ENCODE results near the gene TECPR2. TPM values are rescaled to one million over a fixed set of nuclear protein-coding genes. Genes with fewer than 3 reads are reported as not detected.

TECPR2 gene
- total RNA-seq, 4 donors from 2014 or later, result 14.1 to 43.1 (median 23.8) TPM

DNA sequence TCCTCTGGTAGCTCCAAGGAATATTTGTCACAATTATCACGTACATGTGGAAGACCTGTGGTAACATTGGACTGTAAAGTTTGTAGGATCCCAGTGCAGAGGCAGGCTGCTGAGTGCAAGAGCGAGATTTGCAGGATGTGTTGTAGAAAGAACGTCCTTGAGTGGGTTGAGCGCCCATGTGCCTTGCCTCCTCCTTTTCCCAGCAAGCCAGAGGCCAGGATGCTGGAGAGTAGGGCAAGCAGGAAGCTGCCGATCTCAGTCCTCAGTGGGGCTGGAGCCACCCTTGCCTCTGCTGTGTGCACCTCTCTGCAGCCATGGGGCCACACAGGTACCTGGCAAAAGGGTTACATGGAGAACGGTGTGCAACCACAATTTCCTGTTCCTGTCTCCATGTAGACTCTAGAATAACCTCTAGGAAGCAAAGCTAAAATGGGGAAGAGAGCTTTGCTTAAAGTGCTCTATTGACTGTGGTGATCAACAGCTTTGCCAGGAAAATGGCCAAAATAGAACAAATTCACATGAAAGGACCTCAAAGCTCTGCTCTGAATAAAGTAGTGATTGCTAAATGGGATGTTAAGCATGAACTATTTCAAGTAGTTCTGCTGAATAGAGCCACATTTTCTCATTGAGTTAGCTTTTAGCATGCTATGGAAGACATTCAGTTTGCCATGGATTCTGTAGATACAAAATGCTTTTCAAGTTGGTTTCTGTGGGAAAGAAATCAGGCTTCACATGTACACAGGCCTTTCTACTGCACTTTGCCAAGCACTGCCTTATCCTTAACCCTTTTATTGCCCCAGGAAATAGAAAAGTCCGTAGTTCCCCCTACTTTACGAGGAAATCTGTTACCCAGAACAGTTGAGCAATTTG, 109.4 kb downstream of the TECPR2 start:
- TF ChIP-seq POLR2A (IDR thresholded peaks at IDR 0.05), result no peak
- TF ChIP-seq, protein P1, sequence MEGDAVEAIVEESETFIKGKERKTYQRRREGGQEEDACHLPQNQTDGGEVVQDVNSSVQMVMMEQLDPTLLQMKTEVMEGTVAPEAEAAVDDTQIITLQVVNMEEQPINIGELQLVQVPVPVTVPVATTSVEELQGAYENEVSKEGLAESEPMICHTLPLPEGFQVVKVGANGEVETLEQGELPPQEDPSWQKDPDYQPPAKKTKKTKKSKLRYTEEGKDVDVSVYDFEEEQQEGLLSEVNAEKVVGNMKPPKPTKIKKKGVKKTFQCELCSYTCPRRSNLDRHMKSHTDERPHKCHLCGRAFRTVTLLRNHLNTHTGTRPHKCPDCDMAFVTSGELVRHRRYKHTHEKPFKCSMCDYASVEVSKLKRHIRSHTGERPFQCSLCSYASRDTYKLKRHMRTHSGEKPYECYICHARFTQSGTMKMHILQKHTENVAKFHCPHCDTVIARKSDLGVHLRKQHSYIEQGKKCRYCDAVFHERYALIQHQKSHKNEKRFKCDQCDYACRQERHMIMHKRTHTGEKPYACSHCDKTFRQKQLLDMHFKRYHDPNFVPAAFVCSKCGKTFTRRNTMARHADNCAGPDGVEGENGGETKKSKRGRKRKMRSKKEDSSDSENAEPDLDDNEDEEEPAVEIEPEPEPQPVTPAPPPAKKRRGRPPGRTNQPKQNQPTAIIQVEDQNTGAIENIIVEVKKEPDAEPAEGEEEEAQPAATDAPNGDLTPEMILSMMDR (IDR thresholded peaks at IDR 0.05), result no peak
- H3K4me3 ChIP-seq, result no peak overlapping the region
- H3K36me3 ChIP-seq, result no peaks in the 10 kb centered on the region
- no peak overlapping the region for H3K27ac ChIP-seq
- intact Hi-C loops (cut with DNase I; ENCODE audit: low total_unique reads), result no loop called here
- DNase-seq, result no peak
- no peaks in the 10 kb centered on the region for H3K9me3 ChIP-seq
- no peaks in the 10 kb centered on the region for H3K27me3 ChIP-seq
- no peaks in the 10 kb centered on the region for H3K4me1 ChIP-seq

DNA sequence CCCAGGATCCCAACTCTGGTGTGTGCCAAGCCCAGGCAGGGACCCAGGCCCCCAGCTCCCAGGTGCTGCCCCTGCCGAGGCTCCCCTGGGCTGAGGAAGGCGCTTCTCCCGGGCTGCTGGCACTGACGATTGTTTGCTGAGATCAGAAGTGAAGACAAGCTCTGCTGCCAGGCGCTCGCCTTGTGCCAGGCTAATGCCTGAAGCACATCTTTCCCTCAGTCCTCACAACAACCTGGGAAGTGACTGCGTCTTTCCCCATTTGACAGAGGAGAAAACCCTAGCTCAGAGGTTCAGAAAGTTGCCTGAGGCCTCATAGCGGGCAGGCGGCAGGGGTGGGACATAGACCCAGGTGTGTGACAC, 110.0 kb downstream of the TECPR2 start:
- H3K4me1 ChIP-seq, result no peaks in the 10 kb centered on the region
- no peaks in the 10 kb centered on the region for H3K27me3 ChIP-seq
- TF ChIP-seq POLR2A (IDR thresholded peaks at IDR 0.05), result no peak
- TF ChIP-seq, protein P1 (IDR thresholded peaks at IDR 0.05), result no peak
- H3K36me3 ChIP-seq, result no peaks in the 10 kb centered on the region
- intact Hi-C loops (cut with DNase I; ENCODE audit: low total_unique reads), result no loop called here
- no peak for DNase-seq
- H3K9me3 ChIP-seq, result no peaks in the 10 kb centered on the region
- no peak overlapping the region for H3K4me3 ChIP-seq
- H3K27ac ChIP-seq, result no peak overlapping the region

DNA sequence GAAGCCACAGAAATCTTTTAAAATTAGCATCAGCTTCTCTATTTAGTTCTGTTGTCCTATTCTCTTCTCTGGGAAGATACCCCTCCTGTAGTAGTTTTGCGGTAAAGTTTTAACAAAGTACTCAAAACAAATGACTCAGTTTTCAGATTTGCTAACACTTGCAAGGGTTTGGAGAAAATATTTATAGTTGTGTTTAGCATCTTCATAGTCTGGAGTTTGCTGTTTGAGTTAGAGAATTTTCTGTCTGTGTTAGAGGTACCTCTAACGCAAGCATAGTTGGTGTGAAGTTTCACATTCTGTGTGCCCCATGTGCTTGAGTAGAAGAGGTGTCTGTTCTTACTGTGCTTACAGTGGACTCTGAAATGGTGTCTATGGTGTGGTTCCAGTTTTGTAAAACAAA, 110.8 kb downstream of the TECPR2 start:
- H3K4me1 ChIP-seq, result no peaks in the 10 kb centered on the region
- no peak overlapping the region for H3K27ac ChIP-seq
- no peaks in the 10 kb centered on the region for H3K27me3 ChIP-seq
- H3K4me3 ChIP-seq, result no peak overlapping the region
- no peak for DNase-seq
- H3K36me3 ChIP-seq, result no peaks in the 10 kb centered on the region
- intact Hi-C loops (cut with DNase I; ENCODE audit: low total_unique reads), result no loop called here
- H3K9me3 ChIP-seq, result no peaks in the 10 kb centered on the region
- TF ChIP-seq POLR2A (IDR thresholded peaks at IDR 0.05), result no peak
- TF ChIP-seq, protein P1 (IDR thresholded peaks at IDR 0.05), result no peak

DNA sequence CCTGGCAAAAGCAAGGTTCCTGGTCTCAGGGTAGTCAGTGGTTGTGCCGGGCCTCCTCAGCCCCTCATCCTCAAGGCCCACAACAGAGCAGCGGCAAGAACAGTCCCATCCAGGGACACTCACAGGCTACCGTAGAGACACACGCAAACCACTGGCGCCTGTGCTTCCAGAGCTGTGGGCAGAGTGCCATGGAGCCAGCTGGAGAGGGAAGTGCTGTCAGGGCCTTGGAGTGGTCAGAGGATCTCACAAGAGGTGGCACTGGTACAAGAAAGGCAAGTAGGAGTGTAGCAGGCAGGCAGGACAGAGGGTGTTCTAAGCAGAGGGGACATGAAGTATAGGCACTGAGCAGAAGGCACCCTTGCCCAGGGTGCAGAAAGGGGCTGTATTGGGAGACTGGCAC, 112.2 kb downstream of the TECPR2 start:
- no peaks in the 10 kb centered on the region for H3K4me1 ChIP-seq
- intact Hi-C loops (cut with DNase I; ENCODE audit: low total_unique reads), result no loop called here
- H3K36me3 ChIP-seq, result no peaks in the 10 kb centered on the region
- no peak for DNase-seq
- no peak overlapping the region for H3K4me3 ChIP-seq
- no peaks in the 10 kb centered on the region for H3K27me3 ChIP-seq
- H3K27ac ChIP-seq, result no peak overlapping the region
- no peaks in the 10 kb centered on the region for H3K9me3 ChIP-seq
- TF ChIP-seq POLR2A (IDR thresholded peaks at IDR 0.05), result no peak
- TF ChIP-seq, protein P1 (IDR thresholded peaks at IDR 0.05), result no peak

DNA sequence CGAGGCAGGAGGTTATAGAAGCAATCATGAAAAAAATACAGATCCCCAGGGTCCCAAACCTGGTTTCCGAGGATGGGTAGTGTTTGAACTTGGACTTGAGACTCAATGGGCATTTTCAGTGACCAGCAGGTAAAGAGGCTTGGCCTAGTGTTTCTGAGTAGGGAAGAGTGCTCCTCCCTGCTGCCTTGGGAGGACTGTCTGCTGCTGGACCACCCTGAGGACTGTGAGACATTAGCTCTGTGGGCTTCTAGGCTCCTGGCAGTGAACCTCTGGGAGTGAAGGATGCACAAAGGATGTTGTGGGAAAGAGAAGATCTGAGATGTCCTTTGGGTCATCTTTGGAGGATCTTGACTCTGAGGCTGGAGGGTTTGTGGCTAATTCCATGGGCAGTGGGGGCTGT, 116.4 kb downstream of the TECPR2 start:
- Histone ChIP-seq H3K27me3 (no peaks in the 10 kb centered on the region), H3K27ac (no peak overlapping the region), H3K4me1 (no peaks in the 10 kb centered on the region), H3K36me3 (no peaks in the 10 kb centered on the region), H3K4me3 (no peak overlapping the region), H3K9me3 (no peaks in the 10 kb centered on the region)
- DNase-seq, result no peak
- no peak for TF ChIP-seq POLR2A (IDR thresholded peaks at IDR 0.05)
- TF ChIP-seq, protein P1 (IDR thresholded peaks at IDR 0.05), result no peak
- intact Hi-C loops (cut with DNase I; ENCODE audit: low total_unique reads), result no loop called here
